ENCODE results near the gene SELENOO.

- no peak for TF ChIP-seq CTCF (IDR thresholded peaks at IDR 0.05; ENCODE audit: borderline replicate concordance, extremely low read depth, low read length, poor library complexity, severe bottlenecking)
- TF ChIP-seq EZH2 (IDR thresholded peaks at IDR 0.05; ENCODE audit: borderline replicate concordance, low read depth, low read length, severe bottlenecking), result no peak
These were observed 26.8 kb upstream of the SELENOO start for GRCh38 chr22:50173983-50174355.

Data from DND-41 (cell line).